ENCODE measurements around the gene SLMAP. TPM values are rescaled to one million over a fixed set of nuclear protein-coding genes. Genes with fewer than 3 reads are reported as not detected.

Gene SLMAP
- total and polyA plus RNA-seq, 2 donors from 2014 or later, result 22.0 to 86.1 TPM

GRCh38 chr3:57787867-57788623 lies 31.9 kb downstream of the SLMAP start:
- intact Hi-C loops (cut with DNase I), result no loop called here
- Histone ChIP-seq H3K27me3 (ENCODE audit: control insufficient read depth, insufficient read depth, low read length) (no peaks in the 10 kb centered on the region), H3K27ac (ENCODE audit: low read depth in 2 of 2, low read length in 2 of 2) (no peak overlapping the region), H3K9ac (ENCODE audit: low read length in 3 of 3) (no peak overlapping the region), H3K36me3 (ENCODE audit: control insufficient read depth in 2 of 3, insufficient read depth in 3 of 3, low read length in 3 of 3) (no peaks in the 10 kb centered on the region), H3K4me1 (ENCODE audit: control insufficient read depth in 2 of 3, insufficient read depth in 2 of 3, low read depth in 1 of 3, low read length in 3 of 3) (peaks cover 0 to 4% (median 0%) of the 10 kb centered on the region in 3 donors), H3K9me3 (ENCODE audit: control insufficient read depth in 2 of 3, insufficient read depth in 1 of 3, low read length in 3 of 3) (no peaks in the 10 kb centered on the region), H3K4me3 (ENCODE audit: low read length in 3 of 3) (no peak overlapping the region)
- DNase-seq (no peak), FAIRE-seq (no peak)
- TF ChIP-seq CTCF (IDR thresholded peaks at IDR 0.05; ENCODE audit: borderline replicate concordance, extremely low read depth, insufficient read depth), result no peak

- H3K27me3 ChIP-seq (ENCODE audit: control insufficient read depth, insufficient read depth, low read length), result no peaks in the 10 kb centered on the region
- TF ChIP-seq CTCF (IDR thresholded peaks at IDR 0.05; ENCODE audit: borderline replicate concordance, extremely low read depth, insufficient read depth), result no peak
- intact Hi-C loops (cut with DNase I), result no loop called here
- no peak overlapping the region for H3K9ac ChIP-seq (ENCODE audit: low read length in 3 of 3)
- DNase-seq (no peak), FAIRE-seq (no peak)
- H3K27ac ChIP-seq (ENCODE audit: low read depth in 2 of 2, low read length in 2 of 2), result no peak overlapping the region
- H3K9me3 ChIP-seq (ENCODE audit: control insufficient read depth in 2 of 3, insufficient read depth in 1 of 3, low read length in 3 of 3), result no peaks in the 10 kb centered on the region
- no peaks in the 10 kb centered on the region for H3K36me3 ChIP-seq (ENCODE audit: control insufficient read depth in 2 of 3, insufficient read depth in 3 of 3, low read length in 3 of 3)
- peaks cover 0 to 1% (median 0%) of the 10 kb centered on the region in 3 donors for H3K4me1 ChIP-seq (ENCODE audit: control insufficient read depth in 2 of 3, insufficient read depth in 2 of 3, low read depth in 1 of 3, low read length in 3 of 3)
- H3K4me3 ChIP-seq (ENCODE audit: low read length in 3 of 3), result no peak overlapping the region
Measured at GRCh38 chr3:57788624-57789018, 32.5 kb downstream of the SLMAP start.

GRCh38 chr3:57791245-57791644 lies 35.1 kb downstream of the SLMAP start:
- Histone ChIP-seq H3K36me3 (ENCODE audit: control insufficient read depth in 2 of 3, insufficient read depth in 3 of 3, low read length in 3 of 3) (no peaks in the 10 kb centered on the region), H3K27ac (ENCODE audit: low read depth in 2 of 2, low read length in 2 of 2) (no peak overlapping the region), H3K9me3 (ENCODE audit: control insufficient read depth in 2 of 3, insufficient read depth in 1 of 3, low read length in 3 of 3) (no peaks in the 10 kb centered on the region), H3K9ac (ENCODE audit: low read length in 3 of 3) (no peak overlapping the region), H3K4me1 (ENCODE audit: control insufficient read depth in 2 of 3, insufficient read depth in 2 of 3, low read depth in 1 of 3, low read length in 3 of 3) (no peaks in the 10 kb centered on the region), H3K4me3 (ENCODE audit: low read length in 3 of 3) (no peak overlapping the region), H3K27me3 (ENCODE audit: control insufficient read depth, insufficient read depth, low read length) (no peaks in the 10 kb centered on the region)
- TF ChIP-seq CTCF (IDR thresholded peaks at IDR 0.05; ENCODE audit: borderline replicate concordance, extremely low read depth, insufficient read depth), result no peak
- FAIRE-seq (no peak), DNase-seq (no peak)
- intact Hi-C loops (cut with DNase I), result no loop called here

Data from kidney (tissue), 14 donors.